HG03097 (cell line): ENCODE data around the gene REEP2.

ENCODE experiments used
- ATAC-seq: cut with Tn5 transposase; IDR thresholded peaks from one replicate; pipeline ENCODE4 v1.9.1; 2021; ENCODE audit not compliant: unreplicated experiment, low FRiP score

REEP2 gene

GRCh38 chr5:138448070-138448469 is 9.2 kb downstream of the REEP2 start:
- no peak for ATAC-seq

- ATAC-seq = no peak
These were observed 9.9 kb downstream of the REEP2 start for GRCh38 chr5:138448481-138449398.

- peak; percentile 69 for ATAC-seq
These were observed 10.8 kb downstream of the REEP2 start for GRCh38 chr5:138449501-138450239.

- ATAC-seq = no peak
These were observed 12.1 kb downstream of the REEP2 start for GRCh38 chr5:138450971-138451370.

GRCh38 chr5:138452720-138453119 is 13.9 kb downstream of the REEP2 start:
- ATAC-seq = no peak

GRCh38 chr5:138453590-138453989 is 14.7 kb downstream of the REEP2 start:
- no peak for ATAC-seq

- ATAC-seq = no peak
These were observed 15.3 kb downstream of the REEP2 start for GRCh38 chr5:138454121-138454520.

GRCh38 chr5:138455232-138455930 is 16.5 kb downstream of the REEP2 start:
- no peak for ATAC-seq

- no peak for ATAC-seq
These were observed 18.8 kb downstream of the REEP2 start for GRCh38 chr5:138457531-138458275.

- no peak for ATAC-seq
These were observed 19.5 kb downstream of the REEP2 start for GRCh38 chr5:138458384-138458783.

- no peak for ATAC-seq
These were observed 20.0 kb downstream of the REEP2 start for GRCh38 chr5:138458856-138459255.

- no peak for ATAC-seq
These were observed 20.6 kb downstream of the REEP2 start for GRCh38 chr5:138459311-138459933.

- ATAC-seq = no peak
These were observed 21.3 kb downstream of the REEP2 start for GRCh38 chr5:138460032-138460693.

GRCh38 chr5:138461343-138462125 is 22.7 kb downstream of the REEP2 start:
- ATAC-seq = no peak

- no peak for ATAC-seq
These were observed 24.7 kb downstream of the REEP2 start for GRCh38 chr5:138463419-138464007.

GRCh38 chr5:138464008-138464387 is 25.1 kb downstream of the REEP2 start:
- peak; percentile 52 for ATAC-seq

GRCh38 chr5:138464388-138465260 is 25.8 kb downstream of the REEP2 start:
- ATAC-seq = peak; percentile 69
